GM18508 (cell line): ENCODE measurements around the gene MIEF1.

ENCODE experiments used
- ATAC-seq: cut with Tn5 transposase; IDR thresholded peaks from one replicate; pipeline ENCODE4 v1.9.1; 2021; ENCODE audit warnings: moderate number of reproducible peaks; ENCODE audit not compliant: insufficient read depth, unreplicated experiment

MIEF1 gene

GRCh38 chr22:39470451-39471291 is 31.4 kb upstream of the MIEF1 start:
- ATAC-seq: no peak

- peak; percentile 34 for ATAC-seq
Measured at GRCh38 chr22:39471381-39472141, 30.5 kb upstream of the MIEF1 start.

GRCh38 chr22:39472570-39473556 is 29.2 kb upstream of the MIEF1 start:
- no peak for ATAC-seq

GRCh38 chr22:39473851-39474250 is 28.2 kb upstream of the MIEF1 start:
- ATAC-seq: no peak

GRCh38 chr22:39474351-39475111 is 27.6 kb upstream of the MIEF1 start:
- ATAC-seq: no peak

- ATAC-seq: no peak
Measured at GRCh38 chr22:39475337-39475736, 26.8 kb upstream of the MIEF1 start.

- ATAC-seq: no peak
Measured at GRCh38 chr22:39475902-39476301, 26.2 kb upstream of the MIEF1 start.

- ATAC-seq: no peak
Measured at GRCh38 chr22:39476664-39477063, 25.4 kb upstream of the MIEF1 start.

GRCh38 chr22:39477542-39477941 is 24.5 kb upstream of the MIEF1 start:
- no peak for ATAC-seq

GRCh38 chr22:39478441-39478850 is 23.6 kb upstream of the MIEF1 start:
- ATAC-seq: no peak

- no peak for ATAC-seq
Measured at GRCh38 chr22:39479254-39479653, 22.8 kb upstream of the MIEF1 start.

- ATAC-seq: no peak
Measured at GRCh38 chr22:39480557-39480956, 21.5 kb upstream of the MIEF1 start.

GRCh38 chr22:39481054-39481453 is 21.0 kb upstream of the MIEF1 start:
- ATAC-seq: no peak

GRCh38 chr22:39481595-39481994 is 20.5 kb upstream of the MIEF1 start:
- no peak for ATAC-seq

- ATAC-seq: no peak
Measured at GRCh38 chr22:39482768-39483167, 19.3 kb upstream of the MIEF1 start.

GRCh38 chr22:39486951-39487825 is 14.9 kb upstream of the MIEF1 start:
- ATAC-seq: no peak

- ATAC-seq: no peak
Measured at GRCh38 chr22:39487826-39488520, 14.1 kb upstream of the MIEF1 start.

GRCh38 chr22:39488563-39489083 is 13.5 kb upstream of the MIEF1 start:
- no peak for ATAC-seq
